Measurements from ENCODE around the gene FILIP1. TPM values are rescaled to one million over a fixed set of nuclear protein-coding genes. Genes with fewer than 3 reads are reported as not detected.

Gene FILIP1
- total RNA-seq, 2 experiments from 2014 or later = not detected

DNA sequence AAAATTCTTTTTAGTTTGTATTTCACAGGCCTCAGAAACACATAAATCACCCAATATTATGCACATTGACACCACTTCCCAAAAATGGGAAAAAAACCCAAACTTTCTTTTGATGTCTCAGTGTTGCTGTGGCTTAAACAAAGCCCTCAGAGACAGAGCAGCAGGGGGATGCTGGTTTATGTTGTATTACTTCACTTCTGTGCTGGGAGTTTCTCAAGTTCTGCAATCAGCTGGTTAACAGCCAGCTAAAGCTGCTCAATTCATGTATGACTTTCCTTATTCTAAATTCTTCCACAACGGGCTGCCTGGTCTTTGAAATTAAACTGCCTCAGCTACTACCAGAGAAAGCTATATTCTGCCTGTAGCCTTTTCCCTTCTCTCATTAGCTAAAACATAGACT is 5.6 kb downstream of the FILIP1 start:
- peaks cover 1% of the 10 kb centered on the region for H3K4me1 Mint-ChIP-seq
- H3K9me3 Mint-ChIP-seq = no peaks in the 10 kb centered on the region
- no peaks in the 10 kb centered on the region for H3K36me3 Mint-ChIP-seq
- POLR2A ChIA-PET = no interaction called here
- DNase-seq = no peak
- no peak overlapping the region for H3K27ac Mint-ChIP-seq
- H3K27me3 Mint-ChIP-seq = peaks cover 54% of the 10 kb centered on the region
- no peak overlapping the region for H3K4me3 Mint-ChIP-seq
- ATAC-seq (ENCODE audit: low read depth) = no peak

DNA sequence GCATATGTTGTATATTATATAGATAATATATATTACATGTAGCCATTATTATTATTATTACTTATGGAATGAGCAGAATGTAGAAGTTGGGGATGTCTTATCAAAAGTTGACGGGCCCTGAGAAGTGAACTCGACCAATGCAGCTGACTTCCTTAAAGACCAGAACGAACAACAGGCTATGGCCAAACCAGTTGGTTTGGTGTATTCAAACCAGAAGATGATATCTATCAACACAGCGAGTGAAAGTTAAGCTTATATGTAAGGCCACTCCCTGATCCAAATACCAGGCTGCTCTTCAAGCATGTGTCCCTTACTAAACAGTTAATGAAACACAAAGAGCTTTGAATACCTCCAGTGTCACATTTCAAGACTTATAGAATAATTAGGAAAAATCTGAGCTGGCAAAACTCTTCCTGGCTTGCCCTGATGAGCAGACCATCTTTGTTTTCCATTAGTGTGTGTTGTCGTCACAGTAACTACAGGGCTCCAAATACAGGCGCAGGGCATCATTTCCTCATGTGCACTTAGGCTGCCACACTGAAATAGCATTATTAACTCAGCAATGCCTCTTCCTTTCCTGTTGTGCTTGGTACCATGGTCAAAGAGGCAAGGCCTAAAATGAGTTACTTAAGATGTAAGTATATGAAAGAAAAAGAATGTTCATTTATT is 6.6 kb downstream of the FILIP1 start:
- POLR2A ChIA-PET = no interaction called here
- no peak overlapping the region for H3K27ac Mint-ChIP-seq
- H3K27me3 Mint-ChIP-seq = peaks cover 46% of the 10 kb centered on the region
- no peak for DNase-seq
- H3K9me3 Mint-ChIP-seq = no peaks in the 10 kb centered on the region
- H3K4me1 Mint-ChIP-seq = no peaks in the 10 kb centered on the region
- no peak overlapping the region for H3K4me3 Mint-ChIP-seq
- no peaks in the 10 kb centered on the region for H3K36me3 Mint-ChIP-seq
- ATAC-seq (ENCODE audit: low read depth) = no peak

DNA sequence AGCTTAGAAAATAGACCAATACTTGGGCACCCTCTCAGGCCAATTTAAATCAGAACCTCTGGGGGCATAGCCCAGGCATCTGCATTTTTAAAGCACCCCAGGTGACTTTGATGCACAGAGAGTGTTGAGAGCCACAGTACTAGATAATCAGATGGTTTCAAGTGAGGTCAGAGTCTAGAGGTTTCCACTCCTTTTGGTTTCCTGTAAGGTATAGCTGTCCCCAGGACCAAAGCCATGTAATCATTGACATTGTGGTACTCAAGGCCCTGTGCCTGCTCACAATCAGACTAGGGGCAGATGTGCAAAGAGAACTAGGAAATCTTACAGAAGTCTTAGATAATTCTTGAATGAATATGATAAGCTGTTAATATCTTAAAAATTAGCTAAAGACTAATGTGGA is 9.1 kb downstream of the FILIP1 start:
- Mint-ChIP-seq H3K27ac (no peak overlapping the region), H3K4me1 (no peaks in the 10 kb centered on the region), H3K36me3 (no peaks in the 10 kb centered on the region), H3K4me3 (no peak overlapping the region), H3K27me3 (peaks cover 32% of the 10 kb centered on the region), H3K9me3 (no peaks in the 10 kb centered on the region)
- DNase-seq = no peak
- POLR2A ChIA-PET = no interaction called here
- ATAC-seq (ENCODE audit: low read depth) = no peak

DNA sequence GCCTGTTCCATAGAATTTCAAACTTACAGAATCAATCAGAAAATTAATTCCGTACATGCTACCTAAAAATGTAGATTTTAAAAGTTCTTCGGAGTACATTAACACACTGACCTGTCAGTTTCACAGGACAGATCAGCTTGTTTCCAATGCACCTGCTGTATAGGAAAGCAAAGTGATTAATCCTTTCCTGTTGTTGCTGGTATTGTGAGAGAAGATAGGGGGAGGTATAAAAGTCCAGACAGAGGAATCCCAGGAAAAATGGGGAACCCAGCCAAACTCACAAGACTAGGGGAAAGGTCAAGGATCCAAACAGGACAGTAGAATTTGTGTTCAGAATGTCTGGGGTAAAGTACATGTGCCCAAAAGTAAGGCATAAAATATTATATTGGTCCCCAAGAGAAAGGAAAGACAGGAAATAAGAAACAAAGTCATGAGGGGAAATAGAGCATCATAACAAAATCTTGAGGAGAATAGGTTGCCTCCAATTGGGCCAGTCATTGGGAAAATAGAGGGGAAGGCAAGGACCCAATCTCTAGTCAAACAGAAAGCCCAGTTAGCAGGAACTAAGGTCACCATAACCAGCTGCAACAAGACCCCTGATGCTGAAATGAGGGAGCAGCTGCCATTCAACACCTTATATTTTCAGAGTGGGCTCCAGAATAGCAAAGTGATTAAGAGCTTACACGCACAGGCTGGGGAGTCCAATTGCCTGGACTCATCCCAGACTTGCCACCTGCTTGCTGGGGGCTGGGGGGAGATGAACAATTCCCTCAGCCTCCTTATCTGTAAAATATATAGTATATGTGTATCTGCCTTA is 10.3 kb downstream of the FILIP1 start:
- no peaks in the 10 kb centered on the region for H3K36me3 Mint-ChIP-seq
- H3K27me3 Mint-ChIP-seq = peaks cover 30% of the 10 kb centered on the region
- POLR2A ChIA-PET = no interaction called here
- no peaks in the 10 kb centered on the region for H3K9me3 Mint-ChIP-seq
- no peak overlapping the region for H3K27ac Mint-ChIP-seq
- ATAC-seq (ENCODE audit: low read depth) (no peak), DNase-seq (no peak)
- H3K4me3 Mint-ChIP-seq = no peak overlapping the region
- H3K4me1 Mint-ChIP-seq = no peaks in the 10 kb centered on the region

DNA sequence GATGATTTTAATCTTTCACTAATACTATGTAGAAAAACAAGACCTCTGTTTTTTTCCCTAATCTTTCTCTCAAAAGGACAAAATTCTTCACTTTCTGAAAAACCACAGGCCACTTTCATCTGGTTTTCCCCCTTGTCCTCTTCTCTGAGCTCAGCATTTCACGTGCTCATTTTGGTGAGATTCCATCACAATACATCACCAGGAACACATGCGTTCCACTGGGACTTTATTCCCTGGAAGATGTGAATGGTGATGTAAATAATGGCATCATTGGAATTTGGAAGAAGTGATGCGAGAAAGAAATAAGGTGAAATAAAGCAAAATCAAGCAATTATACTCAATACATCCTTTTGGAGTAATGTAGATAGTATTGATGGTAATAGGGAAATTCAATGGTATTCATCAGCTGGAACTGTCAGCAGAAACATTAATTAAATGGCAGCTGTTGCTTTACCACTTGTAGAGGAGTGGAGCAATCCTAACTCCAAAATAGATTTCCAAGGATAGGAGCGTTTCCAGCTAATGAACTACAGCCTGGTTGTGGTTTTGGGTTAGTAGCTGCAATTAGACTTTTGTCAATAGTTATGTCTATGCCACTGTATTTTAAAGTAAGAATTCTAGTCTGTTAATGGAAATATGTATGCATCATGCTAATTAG is 11.5 kb downstream of the FILIP1 start:
- no peak for ATAC-seq (ENCODE audit: low read depth)
- no peak for DNase-seq
- Mint-ChIP-seq H3K9me3 (no peaks in the 10 kb centered on the region), H3K36me3 (no peaks in the 10 kb centered on the region), H3K4me3 (no peak overlapping the region), H3K27me3 (peaks cover 31% of the 10 kb centered on the region), H3K4me1 (no peaks in the 10 kb centered on the region), H3K27ac (no peak overlapping the region)
- POLR2A ChIA-PET = no interaction called here

DNA sequence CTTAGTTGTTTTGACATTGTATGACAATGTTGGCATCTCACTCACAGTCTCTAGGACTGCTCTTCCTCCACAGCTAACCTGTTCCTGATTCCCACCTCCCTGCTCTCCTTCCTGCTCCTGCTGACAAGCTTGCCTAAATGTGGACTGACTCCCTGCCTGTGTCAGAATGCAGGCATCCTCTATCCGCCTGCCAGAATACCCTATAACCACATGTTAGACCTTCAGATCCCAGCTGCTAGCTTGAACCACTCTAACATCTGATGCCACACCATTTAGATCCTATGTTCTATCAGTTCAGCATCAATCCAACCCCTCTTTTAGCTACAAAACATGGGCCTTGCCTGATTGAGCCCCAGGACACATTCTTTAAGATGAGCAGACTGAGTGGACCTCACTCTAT is 12.2 kb downstream of the FILIP1 start:
- no peak for ATAC-seq (ENCODE audit: low read depth)
- no peak overlapping the region for H3K4me3 Mint-ChIP-seq
- no peak for DNase-seq
- peaks cover 35% of the 10 kb centered on the region for H3K27me3 Mint-ChIP-seq
- no peaks in the 10 kb centered on the region for H3K4me1 Mint-ChIP-seq
- H3K36me3 Mint-ChIP-seq = no peaks in the 10 kb centered on the region
- no peaks in the 10 kb centered on the region for H3K9me3 Mint-ChIP-seq
- H3K27ac Mint-ChIP-seq = no peak overlapping the region
- POLR2A ChIA-PET = no interaction called here

DNA sequence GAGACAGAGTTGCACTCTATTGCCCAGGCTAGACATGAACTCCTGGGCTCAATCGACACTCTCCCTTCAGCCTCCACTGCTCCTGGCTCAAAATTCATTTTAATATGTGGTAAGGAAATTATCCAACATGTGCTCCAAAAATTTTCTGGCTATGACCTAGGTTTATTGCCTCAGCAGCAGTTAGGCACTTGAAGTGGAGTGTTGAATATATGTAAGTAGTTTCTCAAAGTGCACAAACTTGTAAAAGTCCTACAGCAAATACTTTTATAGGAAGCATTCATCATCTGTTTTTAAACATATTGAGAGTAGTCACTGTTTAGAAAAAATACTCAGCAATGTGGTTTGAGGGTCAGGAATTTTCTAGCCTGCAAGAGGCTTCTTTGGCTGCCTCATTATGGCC is 13.2 kb downstream of the FILIP1 start:
- POLR2A ChIA-PET = no interaction called here
- H3K27ac Mint-ChIP-seq = no peak overlapping the region
- ATAC-seq (ENCODE audit: low read depth) = no peak
- DNase-seq = no peak
- H3K9me3 Mint-ChIP-seq = no peaks in the 10 kb centered on the region
- H3K36me3 Mint-ChIP-seq = no peaks in the 10 kb centered on the region
- H3K27me3 Mint-ChIP-seq = peaks cover 37% of the 10 kb centered on the region
- no peaks in the 10 kb centered on the region for H3K4me1 Mint-ChIP-seq
- H3K4me3 Mint-ChIP-seq = no peak overlapping the region

DNA sequence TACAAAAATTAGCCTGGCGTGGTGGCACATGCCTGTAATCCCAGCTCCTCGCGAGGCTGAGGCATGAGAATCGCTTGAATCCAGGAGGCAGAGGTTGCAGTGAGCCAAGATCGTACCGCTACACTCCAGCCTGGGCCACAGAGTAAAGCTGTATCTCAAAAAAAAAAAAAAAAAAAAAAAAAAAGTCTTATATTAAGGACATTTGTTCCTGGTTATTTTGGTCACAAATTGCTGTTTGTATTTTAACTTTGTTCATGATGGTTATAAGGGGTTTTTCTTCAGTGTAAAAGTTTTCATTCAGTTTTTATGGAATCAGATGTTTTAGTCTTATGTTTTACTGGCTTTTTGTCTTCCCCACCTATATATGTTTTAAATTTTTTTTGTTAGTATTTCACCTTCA is 13.9 kb downstream of the FILIP1 start:
- H3K36me3 Mint-ChIP-seq = no peaks in the 10 kb centered on the region
- no peak for ATAC-seq (ENCODE audit: low read depth)
- no peaks in the 10 kb centered on the region for H3K9me3 Mint-ChIP-seq
- H3K4me1 Mint-ChIP-seq = no peaks in the 10 kb centered on the region
- POLR2A ChIA-PET = no interaction called here
- H3K27me3 Mint-ChIP-seq = peaks cover 42% of the 10 kb centered on the region
- H3K27ac Mint-ChIP-seq = no peak overlapping the region
- DNase-seq = no peak
- no peak overlapping the region for H3K4me3 Mint-ChIP-seq

DNA sequence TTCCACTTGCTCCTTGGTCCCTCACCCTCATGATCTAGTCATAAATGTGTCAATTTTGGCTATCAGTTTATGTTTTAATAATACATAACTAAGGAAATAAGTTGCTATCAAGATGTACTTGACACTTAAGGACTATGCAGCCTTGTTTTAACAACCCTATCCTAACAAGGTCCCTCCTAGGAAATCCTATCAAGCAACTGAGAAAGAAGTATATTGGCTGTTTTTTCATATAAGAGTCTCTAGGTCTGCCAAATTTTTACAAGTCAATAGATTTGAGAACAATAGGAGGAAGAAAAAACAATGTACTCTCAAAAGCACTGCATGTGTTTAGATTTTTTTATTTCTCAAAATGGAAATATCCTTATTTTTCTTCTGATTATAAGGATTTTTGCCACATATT is 14.7 kb downstream of the FILIP1 start:
- ATAC-seq (ENCODE audit: low read depth) (no peak), DNase-seq (no peak)
- no peaks in the 10 kb centered on the region for H3K36me3 Mint-ChIP-seq
- no peaks in the 10 kb centered on the region for H3K4me1 Mint-ChIP-seq
- H3K27me3 Mint-ChIP-seq = peaks cover 42% of the 10 kb centered on the region
- no peaks in the 10 kb centered on the region for H3K9me3 Mint-ChIP-seq
- no peak overlapping the region for H3K4me3 Mint-ChIP-seq
- H3K27ac Mint-ChIP-seq = no peak overlapping the region
- POLR2A ChIA-PET = no interaction called here

DNA sequence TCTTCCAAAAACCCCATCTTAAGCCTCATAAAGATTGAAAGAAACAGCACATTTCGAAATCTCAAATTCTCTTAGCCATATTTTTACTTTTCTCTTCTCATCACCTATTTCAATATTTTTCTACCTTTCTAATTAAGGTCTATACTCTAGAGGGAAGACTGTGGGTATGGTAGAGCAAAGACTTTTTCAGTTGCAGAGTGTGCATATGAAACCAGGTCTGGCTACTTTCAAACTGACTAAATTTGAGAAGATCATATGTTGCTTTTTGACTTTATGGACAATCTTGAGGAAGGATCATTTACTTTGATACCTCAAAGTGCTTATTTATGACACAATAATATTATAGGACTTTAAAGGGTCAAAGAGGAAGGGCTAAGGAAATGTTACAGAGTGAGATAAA is 20.7 kb downstream of the FILIP1 start:
- ATAC-seq (ENCODE audit: low read depth) (no peak), DNase-seq (no peak)
- Mint-ChIP-seq H3K27ac (no peak overlapping the region), H3K9me3 (no peaks in the 10 kb centered on the region), H3K4me1 (no peaks in the 10 kb centered on the region), H3K27me3 (peaks cover 36% of the 10 kb centered on the region), H3K4me3 (no peak overlapping the region), H3K36me3 (no peaks in the 10 kb centered on the region)
- POLR2A ChIA-PET = no interaction called here

DNA sequence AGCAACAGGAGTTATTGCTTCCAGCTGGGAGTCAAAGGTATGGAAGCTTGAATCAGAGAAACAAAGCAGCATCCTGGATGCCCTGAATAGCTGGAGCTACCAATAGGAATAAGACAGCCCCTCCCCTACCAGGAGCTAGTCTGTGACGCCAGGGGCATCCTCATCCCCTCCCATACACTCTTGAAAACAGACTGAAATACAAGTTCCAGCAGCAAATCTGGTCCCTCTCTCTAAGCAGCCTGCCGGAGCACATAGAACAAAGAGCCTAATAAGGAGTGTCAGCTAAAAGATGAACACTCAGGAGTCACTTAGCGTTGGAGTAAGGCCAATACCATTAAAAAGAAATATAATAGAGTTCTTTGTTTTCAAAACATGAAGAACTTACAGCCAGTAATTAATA is 25.6 kb downstream of the FILIP1 start:
- Mint-ChIP-seq H3K9me3 (no peaks in the 10 kb centered on the region), H3K27me3 (peaks cover 14% of the 10 kb centered on the region), H3K4me1 (no peaks in the 10 kb centered on the region), H3K36me3 (no peaks in the 10 kb centered on the region), H3K4me3 (no peak overlapping the region), H3K27ac (no peak overlapping the region)
- POLR2A ChIA-PET = no interaction called here
- DNase-seq = no peak
- no peak for ATAC-seq (ENCODE audit: low read depth)

DNA sequence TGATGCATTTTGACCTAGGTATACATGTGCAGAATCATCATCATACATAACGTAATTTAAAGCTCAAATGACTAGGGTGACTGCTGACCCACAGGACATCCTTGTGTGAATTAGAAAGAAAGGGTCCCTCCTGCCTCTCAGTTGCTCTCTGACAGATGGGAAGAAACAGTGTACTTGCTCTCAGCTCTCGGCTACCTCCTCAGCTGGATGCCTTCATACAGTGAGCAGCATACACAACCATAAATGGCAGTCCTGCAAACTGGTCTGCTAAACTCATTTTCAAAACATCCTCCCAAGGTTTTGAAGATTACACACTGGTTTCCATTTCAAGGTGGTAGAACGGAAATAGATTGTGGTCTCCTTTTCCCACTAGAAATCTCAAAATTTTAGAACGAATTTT is 26.3 kb downstream of the FILIP1 start:
- POLR2A ChIA-PET = no interaction called here
- H3K9me3 Mint-ChIP-seq = no peaks in the 10 kb centered on the region
- H3K4me1 Mint-ChIP-seq = no peaks in the 10 kb centered on the region
- DNase-seq (no peak), ATAC-seq (ENCODE audit: low read depth) (no peak)
- H3K27ac Mint-ChIP-seq = no peak overlapping the region
- no peak overlapping the region for H3K4me3 Mint-ChIP-seq
- H3K27me3 Mint-ChIP-seq = peaks cover 12% of the 10 kb centered on the region
- no peaks in the 10 kb centered on the region for H3K36me3 Mint-ChIP-seq

DNA sequence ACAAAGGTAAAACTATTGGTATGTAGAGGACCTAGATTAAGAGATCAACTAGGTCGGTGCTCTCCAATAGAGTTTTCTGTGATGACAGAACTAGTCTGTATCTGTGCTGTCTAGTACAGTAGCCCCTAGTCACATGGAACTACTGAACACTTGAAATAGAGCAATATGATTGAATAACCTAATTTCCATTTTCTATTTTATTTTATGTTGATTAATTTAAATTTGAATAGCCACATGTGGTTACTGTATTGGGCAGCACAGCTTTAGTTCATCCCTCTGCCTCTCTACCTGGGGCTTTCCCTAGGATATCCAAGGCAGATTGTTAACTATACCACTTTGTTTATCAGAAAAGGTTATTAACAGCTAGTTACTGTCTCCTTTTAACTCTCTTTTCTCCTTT is 27.0 kb downstream of the FILIP1 start:
- no peaks in the 10 kb centered on the region for H3K9me3 Mint-ChIP-seq
- no peak overlapping the region for H3K27ac Mint-ChIP-seq
- no peaks in the 10 kb centered on the region for H3K36me3 Mint-ChIP-seq
- ATAC-seq (ENCODE audit: low read depth) (no peak), DNase-seq (no peak)
- H3K4me3 Mint-ChIP-seq = no peak overlapping the region
- no peaks in the 10 kb centered on the region for H3K4me1 Mint-ChIP-seq
- H3K27me3 Mint-ChIP-seq = peaks cover 8% of the 10 kb centered on the region
- POLR2A ChIA-PET = no interaction called here

DNA sequence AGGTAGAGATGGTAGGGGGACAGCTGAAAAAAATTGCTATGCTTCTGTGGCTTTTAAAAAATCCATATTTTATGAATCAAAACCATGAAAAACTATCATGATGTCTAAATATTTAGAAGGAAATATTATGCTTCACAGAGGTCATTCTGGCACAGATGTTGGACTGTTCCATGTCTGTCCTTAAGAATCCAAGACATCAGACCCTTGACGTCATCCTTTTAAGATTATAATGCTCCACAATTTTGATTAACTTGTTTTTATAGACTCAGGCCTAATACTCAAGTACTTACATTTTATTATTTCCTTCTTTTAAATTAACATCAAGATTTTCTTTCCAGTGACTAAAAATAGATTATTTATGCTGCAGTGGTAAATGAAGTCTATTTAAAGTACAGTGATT is 29.7 kb downstream of the FILIP1 start:
- Mint-ChIP-seq H3K27me3 (peaks cover 3% of the 10 kb centered on the region), H3K27ac (no peak overlapping the region), H3K4me3 (no peak overlapping the region), H3K36me3 (no peaks in the 10 kb centered on the region), H3K4me1 (no peaks in the 10 kb centered on the region), H3K9me3 (no peaks in the 10 kb centered on the region)
- ATAC-seq (ENCODE audit: low read depth) = no peak
- POLR2A ChIA-PET = no interaction called here
- no peak for DNase-seq
